NCI-H524 treated with DMSO at 0.1 percent for 48 hours (cell line): ENCODE measurements around the gene COL26A1.
A peak's percentile ranks its signal among the peaks of the same experiment; 100 is the strongest.

ENCODE experiments used
- DNase-seq: peaks from one replicate; lab custom pipeline; 2025; lab: John Stamatoyannopoulos, UW

Gene COL26A1

DNA sequence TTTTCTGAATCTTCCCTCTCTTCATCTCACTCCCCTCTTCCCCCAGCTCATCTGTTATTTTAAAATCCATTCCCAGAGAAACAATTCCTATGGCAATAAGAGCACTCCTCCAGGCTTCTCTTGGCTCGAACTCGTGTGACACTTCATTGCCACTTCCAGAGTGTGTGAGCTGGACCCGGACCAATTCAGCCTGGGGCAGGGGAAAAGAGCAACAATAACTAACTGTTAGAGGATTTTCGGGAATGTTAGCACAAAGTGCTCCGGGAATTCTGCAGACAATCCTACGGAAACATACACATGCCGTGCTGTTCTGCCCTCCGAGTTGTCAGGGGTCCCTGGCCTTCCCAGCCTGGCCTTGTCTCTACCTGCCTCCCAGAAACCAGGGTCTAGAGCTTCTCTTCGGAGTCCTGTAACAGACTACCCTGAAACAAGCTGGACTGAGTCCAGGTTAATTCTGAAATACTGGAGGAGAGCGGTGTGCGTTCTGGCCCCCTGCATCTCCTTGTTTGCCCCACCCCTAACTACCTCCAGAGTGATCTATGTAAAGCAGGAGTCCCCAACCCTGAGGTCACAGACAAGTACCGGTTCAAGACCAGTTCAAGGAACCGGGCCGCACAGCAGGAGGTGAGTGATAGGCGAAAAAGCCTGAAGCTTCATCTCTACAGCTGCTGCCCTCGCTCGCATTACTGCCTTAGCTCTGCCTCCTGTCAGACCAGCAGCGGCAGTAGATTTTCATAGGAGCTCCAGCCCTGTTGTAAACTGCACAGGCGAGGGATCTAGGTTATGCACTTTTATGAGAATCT, 11.3 kb downstream of the COL26A1 start:
- DNase-seq = no peak

DNA sequence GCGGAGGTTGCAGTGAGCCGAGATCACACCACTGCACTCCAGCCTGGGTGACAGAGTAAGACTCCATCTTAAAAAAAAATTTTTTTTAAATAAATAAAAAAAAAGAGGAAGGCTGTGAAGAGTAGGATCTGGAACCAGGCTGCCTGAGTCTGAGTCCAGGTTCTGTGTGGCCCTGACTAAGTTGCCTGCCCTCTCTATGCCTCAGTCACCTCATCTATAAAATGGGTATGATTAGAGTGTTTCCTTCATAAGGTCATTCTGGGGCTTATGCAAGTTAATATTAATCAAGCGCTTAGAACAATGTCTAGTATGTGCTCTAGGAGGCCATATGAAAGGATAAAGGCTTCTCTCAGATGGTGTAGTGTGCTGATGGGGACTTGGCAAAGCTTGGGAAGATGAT, 12.3 kb downstream of the COL26A1 start:
- no peak for DNase-seq

DNA sequence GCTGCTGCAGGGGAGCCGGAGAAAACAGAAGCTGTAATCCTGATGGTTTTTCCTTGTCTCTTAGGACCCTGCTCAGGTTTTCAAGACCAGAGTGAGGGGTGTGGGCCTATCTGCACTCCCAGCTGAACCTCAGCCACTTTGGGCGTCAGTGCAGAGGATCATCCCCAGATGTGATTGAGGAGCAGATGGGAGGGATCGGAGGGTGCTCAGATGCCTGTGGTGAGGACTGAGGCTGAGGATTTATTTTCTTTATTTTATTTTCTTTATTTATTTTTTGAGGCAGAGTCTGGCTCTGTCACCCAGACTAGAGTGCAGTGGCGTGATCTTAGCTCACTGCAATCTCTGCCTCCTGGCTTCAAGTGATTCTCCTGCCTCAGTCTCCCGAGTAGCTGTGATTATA, 13.9 kb downstream of the COL26A1 start:
- DNase-seq = no peak

DNA sequence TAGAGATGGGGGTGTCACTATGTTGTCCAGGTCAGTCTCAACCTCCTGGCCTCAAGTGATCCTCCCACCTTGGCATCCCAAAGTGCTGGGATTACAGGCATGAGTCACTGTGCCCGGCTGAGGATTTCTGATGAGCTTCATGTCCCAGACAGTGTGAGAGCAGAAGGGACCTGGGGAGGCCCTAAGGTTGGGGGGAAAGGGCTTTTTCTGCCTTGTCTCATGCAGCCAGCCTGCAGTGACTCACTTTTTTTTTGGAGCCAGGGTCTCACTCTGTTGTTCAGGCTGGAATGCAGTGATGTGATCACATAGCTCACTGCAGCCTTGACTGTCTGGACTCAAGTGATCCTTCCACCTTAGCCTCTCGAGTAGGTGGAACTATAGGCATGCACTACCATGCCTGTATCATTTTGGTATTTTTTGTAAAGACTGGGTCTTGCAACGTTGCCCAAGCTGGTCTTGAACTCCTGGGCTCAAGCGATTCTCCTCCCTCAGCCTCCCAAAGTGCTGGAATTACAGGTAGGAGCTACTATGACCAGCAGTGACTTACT, 14.6 kb downstream of the COL26A1 start:
- DNase-seq = no peak

DNA sequence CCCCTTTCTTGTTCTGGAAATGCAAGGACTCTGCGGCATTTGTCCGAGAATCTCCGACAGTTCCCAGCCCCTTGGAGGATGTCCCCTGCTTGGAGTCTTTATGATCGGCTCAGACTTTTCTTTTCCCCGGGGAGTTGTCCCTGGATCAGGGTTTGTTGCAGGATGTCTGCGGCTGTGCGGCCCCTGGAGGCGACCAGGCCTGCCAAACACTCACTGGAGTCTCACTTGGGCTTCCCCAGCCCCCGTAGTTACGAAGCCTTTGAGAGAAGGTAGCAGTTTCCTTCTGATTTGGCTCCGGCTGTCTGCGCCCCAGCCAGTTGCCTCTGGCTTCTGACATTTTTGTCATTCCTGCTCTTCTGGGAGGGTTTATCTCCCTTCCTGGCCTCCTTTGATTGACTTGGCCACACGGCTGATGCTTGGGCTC, 16.1 kb downstream of the COL26A1 start:
- DNase-seq = no peak

DNA sequence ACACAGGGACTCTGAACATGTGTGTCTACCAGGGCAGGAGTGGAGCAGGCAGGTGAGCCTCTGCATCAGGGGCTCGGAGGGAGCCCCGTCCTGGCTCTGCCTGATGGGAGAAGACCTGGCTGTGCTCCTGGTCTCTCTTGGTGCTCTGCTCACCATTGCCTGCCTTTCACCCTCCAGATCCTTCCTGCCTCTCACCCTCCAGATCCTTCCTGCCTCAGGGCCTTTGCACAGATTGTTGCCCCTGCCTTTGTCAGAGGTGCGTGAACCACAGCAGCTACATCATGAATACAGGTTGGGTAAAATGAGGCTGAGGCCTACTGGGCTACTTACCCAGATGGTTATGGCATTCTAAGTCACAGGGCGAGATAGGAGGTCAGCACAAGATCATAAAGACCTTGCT, 16.6 kb downstream of the COL26A1 start:
- DNase-seq = no peak

DNA sequence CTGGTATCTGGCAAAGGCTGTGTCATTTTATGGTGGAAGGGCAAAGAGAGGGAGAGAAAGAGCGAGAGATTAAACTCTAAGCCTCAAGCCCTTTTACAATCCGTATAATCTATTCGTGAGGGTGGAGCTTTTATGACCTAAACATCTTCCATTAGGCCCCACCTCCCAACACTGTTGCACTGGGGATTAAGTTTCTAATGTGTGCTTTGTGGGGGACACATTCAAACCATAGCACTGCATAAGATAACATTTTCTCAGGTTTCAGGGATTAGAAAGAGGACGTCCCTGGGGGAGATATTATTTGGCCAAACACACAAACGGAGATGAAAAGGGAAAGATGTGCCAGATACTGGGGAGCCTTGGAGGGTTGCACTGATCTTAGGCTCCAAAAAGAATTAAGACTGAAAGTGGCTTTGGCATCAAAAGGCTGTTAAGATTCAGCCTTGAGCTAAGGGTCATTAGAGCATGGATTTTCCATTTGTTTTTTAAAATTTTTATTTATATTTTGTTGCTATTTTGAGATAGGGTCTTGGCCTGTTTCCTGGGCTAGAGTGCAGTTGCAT, 19.0 kb downstream of the COL26A1 start:
- no peak for DNase-seq

DNA sequence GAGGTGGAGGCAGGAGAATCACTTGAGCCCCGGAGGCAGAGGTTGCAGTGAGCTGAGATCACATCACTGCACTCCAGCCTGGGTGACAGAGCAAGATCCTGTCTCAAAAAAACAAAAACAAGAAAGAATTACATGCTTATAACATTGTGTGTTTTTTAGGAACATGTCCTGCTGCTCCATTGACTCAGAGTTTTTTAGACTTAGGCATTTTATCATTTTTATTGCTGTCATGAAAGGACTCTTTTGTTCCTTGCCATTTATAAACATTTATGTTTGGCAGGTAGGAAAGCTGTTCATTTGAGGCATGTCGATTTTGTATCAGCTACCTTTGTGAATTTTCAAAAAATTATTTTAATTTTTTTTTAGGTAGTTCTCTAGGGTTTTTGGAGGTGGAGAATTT, 20.3 kb downstream of the COL26A1 start:
- no peak for DNase-seq

DNA sequence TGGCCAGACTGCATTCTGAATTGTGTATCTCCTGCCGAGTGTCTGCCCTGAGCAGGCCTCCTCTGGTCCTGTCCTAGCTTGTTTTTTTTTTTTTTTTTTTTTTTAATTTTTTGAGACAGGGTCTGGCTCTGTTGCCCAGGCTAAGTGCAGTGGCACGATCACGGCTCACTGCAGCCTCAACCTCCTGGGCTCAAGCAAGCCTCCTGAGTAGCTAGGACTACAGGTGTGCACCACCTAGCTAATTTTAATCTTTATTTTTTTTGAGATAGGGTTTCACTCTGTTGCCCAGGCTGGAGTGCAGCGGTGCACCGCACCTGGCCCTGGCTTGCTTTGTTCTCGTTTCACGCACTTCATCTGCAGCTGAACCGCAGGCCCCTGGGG, 23.5 kb downstream of the COL26A1 start:
- no peak for DNase-seq

DNA sequence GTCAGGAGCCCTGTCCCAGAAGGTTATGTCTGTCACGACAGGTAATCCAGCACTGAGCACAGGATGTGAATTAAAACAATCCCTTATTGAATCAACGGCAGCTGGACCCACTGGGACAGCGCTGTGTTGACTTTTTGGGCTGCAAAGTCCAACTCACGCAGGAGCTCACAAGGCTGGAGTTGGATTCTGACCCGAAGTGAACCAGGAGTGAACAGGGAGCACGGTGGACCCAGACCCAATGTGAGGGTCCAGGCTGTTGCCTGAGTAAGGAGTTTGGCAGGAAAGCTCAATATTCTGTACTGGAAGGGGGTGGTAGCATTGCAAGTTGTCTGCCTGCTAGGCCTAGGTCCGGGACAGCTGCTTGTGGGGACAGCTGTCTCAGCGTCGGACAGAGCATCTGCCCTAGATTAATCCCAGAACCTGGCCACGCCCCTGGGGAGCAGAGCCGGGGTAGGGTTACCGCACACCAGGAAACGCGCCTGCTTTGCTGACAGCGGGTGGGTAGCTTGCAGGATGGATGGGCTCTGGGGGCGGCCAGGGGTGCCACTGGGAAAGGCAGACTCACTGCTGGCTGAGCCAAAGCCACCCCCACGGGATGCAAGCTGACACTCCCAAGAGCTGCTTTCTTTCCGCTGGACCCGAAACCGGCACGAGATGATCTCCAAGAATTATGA, 24.0 kb downstream of the COL26A1 start:
- peak; percentile 85 for DNase-seq

DNA sequence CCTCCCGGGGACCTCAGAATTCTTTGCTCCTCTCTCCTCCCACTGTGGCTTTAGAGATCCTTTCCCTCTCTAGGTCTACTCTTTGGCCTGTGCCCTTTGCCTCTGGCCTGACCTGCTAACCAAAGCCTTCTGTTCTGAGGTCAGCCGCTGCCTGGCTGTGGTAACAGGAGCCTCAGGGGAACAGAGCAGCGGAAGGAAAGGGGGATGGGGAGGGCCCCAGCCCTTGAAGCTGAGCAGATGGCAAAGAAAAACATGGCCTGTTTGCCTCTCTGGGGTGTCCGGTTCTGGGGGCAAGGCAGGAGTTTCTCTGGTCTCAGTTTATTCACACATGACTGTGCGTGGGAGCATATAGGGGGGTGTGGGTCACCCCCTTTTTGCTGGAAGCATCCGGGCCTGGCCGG, 28.2 kb downstream of the COL26A1 start:
- peak; percentile 31 for DNase-seq

DNA sequence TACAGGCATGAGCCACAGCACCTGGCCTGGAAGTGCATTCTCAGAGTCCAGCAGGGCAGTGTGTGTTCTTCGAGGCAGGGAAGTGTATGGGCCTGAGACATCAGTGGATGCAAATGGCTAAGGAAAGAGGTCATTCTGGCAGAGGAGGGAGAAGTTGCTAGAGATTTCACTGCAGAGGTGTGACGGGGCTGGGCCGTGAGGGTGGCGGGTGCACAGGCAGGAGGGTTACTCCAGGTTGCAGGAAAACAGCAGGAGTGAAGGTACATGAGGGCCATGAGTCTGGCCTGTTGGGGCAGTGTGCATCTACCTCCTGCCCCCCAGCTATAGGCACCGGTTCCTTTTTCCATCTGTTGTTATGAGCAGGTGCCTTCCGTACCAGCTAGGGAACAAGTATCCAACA, 29.3 kb downstream of the COL26A1 start:
- no peak for DNase-seq

DNA sequence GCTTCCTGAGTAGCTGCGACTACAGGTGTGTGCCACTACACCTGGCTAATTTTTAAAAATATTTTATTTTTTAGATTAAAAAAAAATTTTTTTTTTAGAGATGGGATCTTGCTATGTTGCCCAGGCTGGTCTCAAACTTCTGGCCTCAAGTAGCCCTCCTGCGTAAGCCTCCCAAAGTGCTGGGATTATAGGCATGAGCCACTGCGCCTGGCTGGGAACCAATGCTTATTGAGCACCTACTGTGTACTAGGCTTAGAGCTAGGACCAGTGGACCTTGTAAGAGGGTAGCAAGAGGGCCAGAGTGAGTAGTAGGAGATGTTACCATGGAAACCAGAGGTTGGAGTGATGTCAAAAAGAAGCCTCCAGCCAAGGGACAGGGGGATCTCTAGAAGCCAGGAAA, 31.2 kb downstream of the COL26A1 start:
- DNase-seq = no peak

DNA sequence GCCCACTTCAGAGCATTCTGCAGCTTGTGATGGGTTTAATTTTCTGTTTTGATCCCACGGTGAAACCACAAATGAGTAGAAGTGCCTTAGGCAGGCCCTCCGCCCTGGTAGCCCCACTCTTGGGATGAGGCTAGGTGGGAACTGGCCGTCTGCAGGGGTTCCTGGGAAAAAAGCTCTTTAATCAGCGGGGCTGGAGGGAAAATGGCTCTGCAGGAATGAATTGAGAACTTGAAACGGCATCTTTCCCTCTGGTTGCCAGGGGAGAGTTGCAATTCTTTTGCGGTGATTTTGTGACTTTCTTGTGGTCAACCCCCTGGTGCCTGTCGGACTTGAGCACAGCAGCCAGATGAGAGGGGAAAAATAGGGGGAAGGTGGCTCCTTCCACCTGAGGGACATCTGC, 32.7 kb downstream of the COL26A1 start:
- DNase-seq = no peak

DNA sequence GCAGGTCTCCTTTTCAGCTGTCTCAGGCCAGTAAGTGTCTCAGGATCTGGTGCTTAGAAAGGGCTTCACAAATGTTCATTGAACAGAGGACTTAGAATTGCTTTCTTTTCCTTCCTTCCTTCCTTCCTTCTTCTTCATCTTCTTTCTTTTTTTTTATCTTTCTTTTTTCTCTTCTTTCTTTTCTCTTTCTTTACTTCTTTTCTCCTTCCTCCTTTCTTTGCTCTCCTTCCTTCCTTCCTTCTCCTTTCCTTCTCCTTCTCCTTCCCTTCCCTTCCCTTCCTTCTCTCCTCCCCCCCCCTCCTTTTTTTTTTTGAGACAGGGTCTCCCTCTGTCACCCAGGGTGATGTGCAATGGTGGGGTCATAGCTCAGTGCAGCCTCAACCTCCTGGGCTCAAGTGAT, 34.6 kb downstream of the COL26A1 start:
- DNase-seq = no peak

DNA sequence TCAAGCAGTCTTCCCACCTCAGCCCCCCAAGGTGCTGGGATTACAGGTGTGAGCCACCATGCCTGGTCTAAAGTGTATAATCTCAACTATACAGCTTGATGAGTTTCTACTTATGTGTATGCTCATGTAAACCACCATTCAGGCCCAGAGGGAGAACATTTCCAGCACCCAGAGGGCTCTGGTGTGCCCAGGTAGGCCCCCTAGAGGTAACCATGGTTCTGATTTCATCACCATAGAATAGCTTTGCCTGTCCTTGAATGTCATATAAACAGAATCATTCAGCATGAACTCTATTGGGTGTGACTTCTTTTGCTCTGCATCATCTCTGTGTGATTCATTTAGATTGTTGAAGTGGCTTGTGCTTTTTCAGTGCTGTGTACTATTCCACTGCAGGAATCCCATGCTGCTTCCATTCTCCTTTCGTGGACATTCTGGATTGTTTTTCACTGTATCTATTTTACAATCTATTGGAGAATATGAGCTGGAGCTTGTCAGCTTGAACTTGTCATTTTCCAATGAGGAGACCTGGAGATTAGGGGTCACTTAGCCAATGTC, 35.2 kb downstream of the COL26A1 start:
- no peak for DNase-seq

DNA sequence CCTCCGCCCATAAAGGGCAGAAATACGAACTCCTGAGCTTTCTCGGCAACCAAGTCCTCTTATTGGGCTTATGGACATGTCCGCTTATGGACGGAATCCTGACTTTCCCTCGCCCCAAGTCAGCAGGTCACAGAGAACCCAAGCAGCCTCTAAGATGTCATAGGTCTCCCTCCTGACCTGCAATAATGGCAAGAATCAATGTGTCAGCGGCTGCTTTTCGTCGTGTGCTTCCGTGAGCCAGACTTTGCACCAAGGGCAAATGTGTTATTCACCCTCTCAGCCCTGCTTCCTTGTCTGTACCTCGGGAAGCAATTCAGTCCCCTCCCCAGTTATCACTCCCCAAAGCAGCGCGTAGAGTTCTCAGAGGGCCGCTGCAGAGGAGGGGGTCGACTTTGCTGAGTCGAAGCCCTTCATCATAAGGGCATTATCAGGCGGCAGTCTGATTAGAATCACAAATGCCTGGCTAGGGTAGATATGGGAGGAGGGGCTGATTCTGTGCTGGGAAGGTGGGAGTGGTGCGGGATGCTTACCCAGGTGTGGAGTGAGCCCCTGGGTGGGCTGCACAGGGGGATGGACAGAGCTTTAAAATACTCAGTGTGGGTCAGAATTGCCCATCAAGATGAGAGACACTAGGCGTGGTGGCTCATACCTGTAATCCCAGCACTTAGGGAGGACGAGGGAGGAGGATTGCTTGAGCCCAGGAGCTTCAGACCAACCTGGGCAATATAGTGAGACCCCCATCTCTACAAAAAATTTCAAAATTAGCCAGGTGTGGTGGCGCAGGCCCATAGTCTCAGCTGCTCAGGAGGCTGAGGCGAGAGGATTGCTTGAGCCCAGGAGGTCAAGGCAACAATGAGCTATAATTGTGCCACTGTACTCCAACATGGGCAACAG, 36.0 kb downstream of the COL26A1 start:
- no peak for DNase-seq

DNA sequence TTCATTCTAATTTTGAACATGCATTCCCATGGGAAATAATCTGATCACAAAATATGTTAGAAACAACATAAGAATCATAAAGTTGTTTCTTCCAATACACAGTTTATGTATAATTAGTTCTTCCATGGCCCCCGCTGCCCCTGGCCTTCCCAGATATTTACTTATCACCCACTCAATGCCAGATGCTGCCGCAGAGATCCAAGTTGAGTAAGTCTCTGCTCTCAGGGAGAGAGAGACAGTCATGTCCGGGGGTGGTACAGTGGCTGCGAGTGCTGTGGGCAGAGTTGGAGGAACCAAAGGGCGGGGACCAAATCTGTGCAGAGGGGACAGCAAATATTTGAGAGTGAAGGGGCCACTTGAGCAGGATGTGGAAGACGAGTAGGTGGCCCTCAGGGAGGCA, 37.1 kb downstream of the COL26A1 start:
- DNase-seq = no peak

DNA sequence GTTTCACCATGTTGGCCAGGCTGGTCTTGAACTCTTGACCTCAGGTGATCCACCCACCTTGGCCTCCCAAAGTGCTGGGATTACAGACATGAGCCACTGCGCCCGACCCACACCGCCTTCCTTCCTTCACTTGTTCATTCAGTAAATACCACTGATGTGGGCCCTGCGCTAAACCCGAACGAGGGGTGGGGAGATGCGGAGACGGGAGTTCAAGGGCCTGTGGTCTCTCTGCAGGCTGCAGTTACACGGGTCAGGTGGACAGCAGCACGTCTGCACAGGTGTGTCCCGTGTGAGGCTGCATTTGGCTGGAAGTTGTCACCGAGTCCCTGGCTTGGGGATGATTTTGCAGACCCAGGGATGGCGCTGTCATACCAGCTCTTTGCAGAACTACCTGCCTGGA, 38.1 kb downstream of the COL26A1 start:
- no peak for DNase-seq

DNA sequence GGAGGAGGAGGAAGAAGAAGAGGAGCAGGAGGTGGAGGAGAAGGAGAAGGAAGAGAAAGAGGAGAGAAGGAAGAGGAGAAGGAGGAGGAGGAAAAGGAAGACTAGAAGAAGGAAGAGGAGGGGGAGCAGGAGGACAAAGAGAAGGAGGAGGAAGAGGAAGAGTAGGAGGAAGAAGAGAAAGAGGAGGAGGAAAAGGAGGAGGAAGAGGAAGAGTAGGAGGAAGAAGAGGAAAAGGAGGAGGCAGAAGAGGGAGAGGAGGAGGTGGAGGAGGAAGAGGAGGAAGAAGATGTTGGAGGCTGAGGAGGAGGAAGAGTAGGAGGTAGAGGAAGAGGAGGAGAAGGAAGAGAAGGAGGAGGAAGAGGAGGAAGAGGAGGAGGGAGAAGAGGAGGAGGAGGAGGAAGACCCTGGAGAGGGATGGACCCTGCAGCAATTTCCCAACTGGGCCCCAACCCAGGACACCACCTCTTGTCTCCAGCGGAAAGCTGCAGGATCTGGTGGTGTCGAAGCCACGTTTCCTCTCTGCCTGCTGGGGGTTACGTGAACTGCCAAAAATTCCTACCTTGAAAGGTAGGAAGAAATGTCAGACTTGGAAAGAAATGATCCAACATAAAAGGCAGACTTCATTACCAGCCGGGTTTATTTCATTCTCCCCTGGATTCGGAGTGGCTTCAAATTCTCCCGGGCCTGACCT, 38.9 kb downstream of the COL26A1 start:
- DNase-seq = no peak

DNA sequence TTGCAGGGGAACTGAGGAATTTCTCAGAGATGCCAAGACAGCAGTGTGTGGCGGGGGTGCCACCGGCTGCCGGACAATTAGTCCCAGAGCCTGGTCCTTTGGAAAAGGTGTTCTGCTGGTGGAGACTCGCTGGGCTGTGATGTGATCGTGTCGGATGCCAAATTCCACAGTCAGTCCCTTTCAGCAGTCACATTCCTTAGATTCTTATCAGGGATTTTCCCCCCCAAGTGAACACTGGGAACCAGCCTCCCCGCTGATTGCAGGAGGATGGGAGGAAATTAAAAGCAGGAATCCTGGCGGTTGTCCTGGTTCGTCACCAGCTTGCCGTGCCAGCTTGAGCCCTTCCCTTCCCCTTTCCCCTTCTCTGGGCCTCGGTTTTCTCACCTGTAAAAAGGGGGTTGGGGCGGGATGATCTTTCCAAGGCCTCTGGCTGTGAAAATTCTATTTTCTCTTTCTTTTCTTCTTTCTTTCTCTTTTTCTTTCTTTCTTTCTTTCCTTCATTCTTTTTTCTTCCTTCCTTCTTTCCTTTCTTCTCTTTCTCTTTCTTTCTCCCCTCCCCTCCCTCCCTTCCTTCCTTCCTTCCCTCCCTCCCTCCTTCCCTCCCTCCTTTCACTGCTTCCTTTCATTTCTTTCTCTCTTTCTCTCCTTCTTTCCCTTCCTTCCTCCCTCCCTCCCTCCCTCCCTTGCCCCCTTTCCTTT, 39.6 kb downstream of the COL26A1 start:
- DNase-seq = no peak
